Measurements from ENCODE around the gene TENM4. TPM values are rescaled to one million over a fixed set of nuclear protein-coding genes. Genes with fewer than 3 reads are reported as not detected.

The TENM4 gene
- total RNA-seq, 1 experiment from 2014 or later, result 0.39 TPM

- no peak for TF ChIP-seq CTCF (IDR thresholded peaks at IDR 0.05)
- no peak for TF ChIP-seq TCF7L2 (IDR thresholded peaks at IDR 0.05; ENCODE audit: low read depth, low read length)
- TF ChIP-seq REST (IDR thresholded peaks at IDR 0.05; ENCODE audit: insufficient read depth in 1 of 2, low read depth in 2 of 2, low read length in 1 of 2), result no peak
- TF ChIP-seq SIN3A (IDR thresholded peaks at IDR 0.05; ENCODE audit: borderline replicate concordance, insufficient read depth, low read depth, low read length), result no peak
- no peak for TF ChIP-seq POLR2AphosphoS5 (IDR thresholded peaks at IDR 0.05; ENCODE audit: low read depth, low read length)
- Histone ChIP-seq H3K27ac (ENCODE audit: low read length) (no peak overlapping the region), H3K4me3 (ENCODE audit: low read depth in 2 of 2, low read length in 2 of 2) (no peak overlapping the region), H3K4me1 (ENCODE audit: control insufficient read depth, insufficient read depth, low read length) (no peaks in the 10 kb centered on the region), H3K9me3 (ENCODE audit: control insufficient read depth, insufficient read depth, low read depth, low read length) (no peaks in the 10 kb centered on the region), H3K27me3 (ENCODE audit: control insufficient read depth, insufficient read depth, low read length) (no peaks in the 10 kb centered on the region; the same call in 1 of the 2 replicates), H3K36me3 (ENCODE audit: control insufficient read depth, insufficient read depth, low read length) (no peaks in the 10 kb centered on the region)
- intact Hi-C loops (cut with micrococcal nuclease; ENCODE audit: unreplicated experiment) (loop anchor here (1.0 kb wide), 1 partner anchor 26 kb away; no protein-coding TSS in a partner anchor), in situ Hi-C loops (cut with HindIII; ENCODE audit: low pct_unique_long_range_greater_than_20kb, low sequenced_read_pairs) (no loop called here)
- ATAC-seq (no peak), DNase-seq (ENCODE audit: low read depth, low spot score) (no peak)
- BruUV-seq (replicated peaks), result no TSS peak
- CTCF ChIA-PET, result no interaction called here
- POLR2A ChIA-PET, result no interaction called here
These were observed 346.2 kb downstream of the TENM4 start for GRCh38 chr11:79094616-79095015.

GRCh38 chr11:79092791-79093353, 348.0 kb downstream of the TENM4 start:
- POLR2A ChIA-PET, result no interaction called here
- no TSS peak for BruUV-seq (replicated peaks)
- Histone ChIP-seq H3K27me3 (ENCODE audit: control insufficient read depth, insufficient read depth, low read length) (no peaks in the 10 kb centered on the region; the same call in 1 of the 2 replicates), H3K36me3 (ENCODE audit: control insufficient read depth, insufficient read depth, low read length) (no peaks in the 10 kb centered on the region), H3K4me3 (ENCODE audit: low read depth in 2 of 2, low read length in 2 of 2) (no peak overlapping the region), H3K9me3 (ENCODE audit: control insufficient read depth, insufficient read depth, low read depth, low read length) (no peaks in the 10 kb centered on the region), H3K4me1 (ENCODE audit: control insufficient read depth, insufficient read depth, low read length) (no peaks in the 10 kb centered on the region), H3K27ac (ENCODE audit: low read length) (no peak overlapping the region)
- intact Hi-C loops (cut with micrococcal nuclease; ENCODE audit: unreplicated experiment), result no loop called here
- in situ Hi-C loops (cut with HindIII; ENCODE audit: low pct_unique_long_range_greater_than_20kb, low sequenced_read_pairs), result no loop called here
- CTCF ChIA-PET, result no interaction called here
- DNase-seq (ENCODE audit: low read depth, low spot score) (no peak), ATAC-seq (no peak)
- TF ChIP-seq REST (IDR thresholded peaks at IDR 0.05; ENCODE audit: insufficient read depth in 1 of 2, low read depth in 2 of 2, low read length in 1 of 2), result no peak
- no peak for TF ChIP-seq SIN3A (IDR thresholded peaks at IDR 0.05; ENCODE audit: borderline replicate concordance, insufficient read depth, low read depth, low read length)
